Ovary (tissue), 3 donors: Measurements from ENCODE around the gene ARHGAP12.

Experiments
- CTCF ChIP-seq, 3 donors: fragments of 450-650 bp in 2 of 3; fragments of 200-600 bp in 1 of 3; IDR thresholded peaks; one replicate each; pipeline versions ENCODE4 v1.5.1 to v1.8.0; 2016 to 2022; ENCODE audit warnings: antibody characterized with exemption in 3 of 3, mild to moderate bottlenecking in 1 of 3
- EP300 ChIP-seq: sonication (generic); formaldehyde crosslinking; IDR thresholded peaks from one replicate; pipeline ENCODE4 v1.6.1; 2017; ENCODE audit warnings: antibody characterized with exemption
- POLR2A ChIP-seq: fragments of 450-650 bp; IDR thresholded peaks from one replicate; pipeline ENCODE4 v1.6.1; 2017; ENCODE audit warnings: antibody characterized with exemption, mild to moderate bottlenecking, moderate library complexity
- donor health status: DM: no; HTN: no; CAD: no.

GRCh38 chr10:31757386-31757791, 171.2 kb downstream of the ARHGAP12 start:
- TF ChIP-seq CTCF (IDR thresholded peaks at IDR 0.05) (no peak), POLR2A (no peak), EP300 (no peak)
